ENCODE results near the gene PID1.

- TF ChIP-seq POLR2AphosphoS5 (IDR thresholded peaks at IDR 0.05; ENCODE audit: low read depth, low read length) = no peak
- no peak for TF ChIP-seq POLR2A (IDR thresholded peaks at IDR 0.05; ENCODE audit: low read depth, low read length)
- TF ChIP-seq SPI1 (IDR thresholded peaks at IDR 0.05; ENCODE audit: low read depth, low read length) = no peak
Observed at GRCh38 chr2:229107601-229108000, 163.5 kb downstream of the PID1 start.

All from GM12891 (cell line).